Keratinocyte (primary cell): ENCODE results near the gene STX16.

Experiments
- CTCF ChIP-seq, 3 experiments: IDR thresholded peaks in 1 of 3; conservative IDR thresholded peaks in 1 of 3; optimal IDR thresholded peaks in 1 of 3; 2 replicates in 2 of 3; 3 replicates in 1 of 3; pipeline versions ENCODE3 to v1.5.1; 2011; ENCODE audit warnings: low read length in 3 of 3, mild to moderate bottlenecking in 3 of 3, moderate library complexity in 2 of 3, control low read depth in 1 of 3, inconsistent platforms in 1 of 3; ENCODE audit not compliant: insufficient read depth in 2 of 3; ENCODE audit errors: extremely low read depth in 1 of 3
- EZH2 ChIP-seq: IDR thresholded peaks from one replicate; pipeline ENCODE4 v1.6.1; 2012; ENCODE audit warnings: inconsistent platforms, mild to moderate bottlenecking, low read length, moderate library complexity

GRCh38 chr20:58617158-58617557 lies 33.9 kb upstream of the STX16 start:
- TF ChIP-seq CTCF (optimal IDR thresholded peaks at IDR 0.05 in 1 of 3, IDR thresholded peaks at IDR 0.05 in 1 of 3, conservative IDR thresholded peaks at IDR 0.05 in 1 of 3; ENCODE audit: extremely low read depth in 1 of 3, insufficient read depth in 2 of 3, low read length in 3 of 3) (no peak), EZH2 (no peak)
